Endothelial cell of umbilical vein (primary cell): ENCODE measurements around the gene KMT5B. TPM values are rescaled to one million over a fixed set of nuclear protein-coding genes. Genes with fewer than 3 reads are reported as not detected.

Experiments
- BruUV-seq: library from RNA; stranded (reverse); fragments of 400-500 nt; replicated peaks from 2 replicates; lab custom pipeline; 2021; lab: Mats Ljungman, UMichigan
- CTCF ChIA-PET: fragments of 300-600, 350-600 bp; sonication (Branson Sonifier 250); formaldehyde crosslinking; loops from one replicate; lab custom pipeline; 2021; ENCODE audit warnings: antibody characterized with exemption, inconsistent platforms; lab: Charles Lee
- POLR2A ChIA-PET: fragments of 300-600, 350-600 bp; sonication (Branson Sonifier 250); formaldehyde crosslinking; loops from one replicate; lab custom pipeline; 2021; ENCODE audit warnings: antibody characterized with exemption, inconsistent platforms; lab: Charles Lee
- DNase-seq: peaks from one replicate; pipeline ENCODE4 v3.0.0-alpha.2; 2011; ENCODE audit warnings: low read depth, low spot score
- FAIRE-seq: peaks from 2 replicates; lab custom pipeline; 2011; peaks lifted over from hg19 to GRCh38; lab: Jason Lieb, UNC
- H2AFZ ChIP-seq: 2 replicates; pipeline ENCODE4 v1.6.0; 2012; ENCODE audit warnings: low read depth, low read length, control low read depth, inconsistent platforms
- H3K27ac ChIP-seq: 2 replicates; pipeline ENCODE4 v1.5.1; 2011; ENCODE audit warnings: low read depth, mild to moderate bottlenecking, control low read depth, low read length, moderate library complexity; ENCODE audit not compliant: insufficient read depth
- H3K27me3 ChIP-seq, 2 experiments: 2 replicates each; pipeline versions ENCODE4 v1.6.0 to v1.6.1; 2011; ENCODE audit warnings: low read length in 2 of 2, mixed read lengths in 1 of 2; ENCODE audit not compliant: control insufficient read depth in 2 of 2, insufficient read depth in 2 of 2
- H3K36me3 ChIP-seq, 2 experiments: 2 replicates in 1 of 2; 3 replicates in 1 of 2; pipeline ENCODE4 v1.5.1; 2011; ENCODE audit warnings: low read length in 2 of 2, mild to moderate bottlenecking in 1 of 2, moderate library complexity in 1 of 2; ENCODE audit not compliant: control insufficient read depth in 2 of 2, insufficient read depth in 2 of 2; ENCODE audit errors: extremely low read depth in 1 of 2
- H3K4me1 ChIP-seq: 3 replicates; pipeline ENCODE4 v1.5.1; 2011; ENCODE audit warnings: mild to moderate bottlenecking, low read length; ENCODE audit not compliant: control insufficient read depth, insufficient read depth; ENCODE audit errors: extremely low read depth
- H3K4me2 ChIP-seq: 2 replicates; pipeline ENCODE4 v1.6.1; 2011; ENCODE audit warnings: low read length, control low read depth, mixed read lengths; ENCODE audit not compliant: insufficient read depth
- H3K4me3 ChIP-seq, 3 experiments: fragments of 200-600 bp in 1 of 3; sonication (generic), shearing (Covaris generic) in 1 of 3; replicated peaks in 1 of 3; 2 replicates each; pipeline ENCODE4 v1.5.1; 2011 to 2016; ENCODE audit warnings: control low read depth in 3 of 3, low read length in 3 of 3, mild to moderate bottlenecking in 2 of 3, inconsistent platforms in 1 of 3, low read depth in 1 of 3, moderate library complexity in 1 of 3; ENCODE audit not compliant: insufficient read depth in 1 of 3
- H3K79me2 ChIP-seq: 2 replicates; pipeline ENCODE4 v1.6.0; 2012; ENCODE audit warnings: low read length, inconsistent platforms; ENCODE audit not compliant: control insufficient read depth, insufficient read depth
- H3K9ac ChIP-seq: replicated peaks from 2 replicates; pipeline ENCODE3; 2011; ENCODE audit warnings: low read length, control low read depth; ENCODE audit not compliant: insufficient read depth; ENCODE audit errors: extremely low read depth
- H3K9me1 ChIP-seq: replicated peaks from 3 replicates; pipeline ENCODE4 v1.6.0; 2011; ENCODE audit warnings: mild to moderate bottlenecking, low read length; ENCODE audit not compliant: control insufficient read depth, insufficient read depth; ENCODE audit errors: extremely low read depth
- H3K9me3 ChIP-seq: replicated peaks from 2 replicates; pipeline ENCODE4 v1.5.1; 2012; ENCODE audit warnings: low read length, inconsistent platforms; ENCODE audit not compliant: control insufficient read depth, insufficient read depth
- H4K20me1 ChIP-seq: replicated peaks from 2 replicates; pipeline ENCODE3; 2011; ENCODE audit warnings: mild to moderate bottlenecking, low read length; ENCODE audit not compliant: control insufficient read depth, insufficient read depth; ENCODE audit errors: extremely low read depth
- EZH2 ChIP-seq: IDR thresholded peaks from 2 replicates; pipeline ENCODE4 v1.6.1; 2012; ENCODE audit warnings: borderline replicate concordance, low read depth, mild to moderate bottlenecking, moderate library complexity, low read length, inconsistent platforms; ENCODE audit not compliant: severe bottlenecking
- FOS ChIP-seq: IDR thresholded peaks from 2 replicates; pipeline ENCODE4 v1.6.1; 2011; ENCODE audit warnings: mild to moderate bottlenecking, low read length, moderate library complexity, borderline replicate concordance; ENCODE audit not compliant: insufficient read depth
- GATA2 ChIP-seq: IDR thresholded peaks from 2 replicates; pipeline ENCODE4 v1.7.0; 2011; ENCODE audit warnings: low read depth, mild to moderate bottlenecking, moderate library complexity, mixed read lengths, low read length; ENCODE audit not compliant: insufficient read length, insufficient read depth
- JUN ChIP-seq: IDR thresholded peaks from 2 replicates; pipeline ENCODE4 v1.6.1; 2011; ENCODE audit warnings: borderline replicate concordance, low read depth; ENCODE audit not compliant: insufficient read length, insufficient read depth
- MYC ChIP-seq: IDR thresholded peaks from one replicate; pipeline ENCODE4 v1.6.1; 2011; ENCODE audit warnings: mild to moderate bottlenecking, low read depth, low read length
- POLR2A ChIP-seq: IDR thresholded peaks from 2 replicates; pipeline ENCODE4 v1.6.1; 2012; ENCODE audit warnings: low read depth, mild to moderate bottlenecking, control low read depth, low read length
- POLR2AphosphoS5 ChIP-seq: IDR thresholded peaks from 2 replicates; pipeline ENCODE4 v1.6.1; 2012; ENCODE audit warnings: low read depth, mild to moderate bottlenecking, control low read depth, low read length, moderate library complexity; ENCODE audit not compliant: insufficient read depth
- dilution Hi-C: fragments of 300-500 bp; cut with MboI; formaldehyde crosslinking; loops from one replicate; pipeline ENCODE4 v1.15.0; 2019; ENCODE audit warnings: low sequenced_read_pairs; ENCODE audit not compliant: extremely low pct_ligation_motif_present
- intact Hi-C: fragments of 100-400 bp; cut with micrococcal nuclease; formaldehyde crosslinking; loops from one replicate; pipeline ENCODE4 v1.10.0; 2022
- polyA plus RNA-seq, 4 experiments: library from polyadenylated mRNA; depleted of rRNA in 3 of 4; stranded (reverse) in 3 of 4; unstranded in 1 of 4; fragments of >200 nt; gene quantifications; 2 replicates each; pipeline versions ENCODE4 v1.2.1 to v1.2.3, GENCODE V29; 2011 to 2012; ENCODE audit warnings: missing spikeins in 1 of 4
- total RNA-seq: library from RNA; stranded (reverse); gene quantifications from 2 replicates; pipeline ENCODE4 v1.2.3, GENCODE V29; 2021
- TF ChIP-seq, protein P1 (sequence below), 2 donors: IDR thresholded peaks; 1 replicate in 1 of 2; 2 replicates in 1 of 2; pipeline ENCODE4 v1.5.1; 2011; ENCODE audit warnings: low read length in 2 of 2, mild to moderate bottlenecking in 2 of 2, moderate library complexity in 2 of 2, control low read depth in 1 of 2, inconsistent platforms in 1 of 2, low read depth in 1 of 2; ENCODE audit not compliant: insufficient read depth in 1 of 2; ENCODE audit errors: extremely low read depth in 1 of 2
- TF ChIP-seq, protein P2 (sequence below): IDR thresholded peaks from 2 replicates; pipeline ENCODE4 v1.6.1; 2011; ENCODE audit not compliant: insufficient read depth, insufficient read length

KMT5B gene
- total and polyA plus RNA-seq, 2 donors (not counting 3 experiments of a cell fraction or from before 2014, with no cell fraction given) = 10.1 to 36.3 TPM

DNA sequence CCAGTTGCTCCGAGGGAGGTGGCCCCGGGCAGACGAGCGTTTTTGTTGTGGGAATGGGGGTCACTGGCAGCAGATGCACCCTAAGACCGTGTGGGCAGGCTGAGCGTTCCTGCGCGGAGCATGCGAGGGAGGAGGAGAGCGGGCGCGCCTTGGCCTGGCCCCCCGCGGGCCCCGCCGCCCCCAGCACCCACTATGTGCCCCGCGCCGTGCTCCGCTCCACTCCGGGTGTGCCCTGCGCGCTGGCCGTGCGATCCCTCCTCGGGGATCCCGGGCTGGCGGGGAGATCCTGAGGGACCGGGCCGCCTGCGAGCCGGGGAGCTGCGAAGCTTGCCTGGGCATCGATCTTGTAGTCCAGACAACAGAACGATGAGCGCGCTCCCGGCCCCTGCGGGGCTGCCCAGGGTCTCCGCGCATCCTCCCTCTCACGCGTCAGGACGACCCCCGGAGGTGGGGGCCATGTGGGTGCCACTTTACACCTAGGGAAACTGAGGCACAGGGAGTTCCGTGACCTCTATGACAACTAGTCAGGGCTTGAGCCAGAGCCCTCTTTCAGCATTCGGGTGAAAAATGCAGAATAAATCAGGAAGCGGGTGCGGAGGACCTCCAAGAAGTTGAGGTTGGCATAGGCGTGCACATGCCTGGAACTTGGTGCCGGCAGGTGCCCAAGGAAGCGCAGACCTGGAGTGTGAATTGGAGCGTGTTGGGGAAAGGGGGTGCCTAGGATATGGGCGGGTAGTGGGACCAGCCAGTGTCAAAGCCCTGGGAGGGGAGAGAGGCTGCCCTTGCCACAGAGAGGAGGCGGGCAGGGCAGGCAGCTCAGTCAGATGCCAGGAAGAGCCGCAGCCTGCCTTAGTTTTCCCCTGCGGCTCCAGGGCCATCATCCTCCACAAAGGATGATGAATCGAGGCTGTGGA, 1.3 kb upstream of the KMT5B start:
- FAIRE-seq (no peak), DNase-seq (peak; percentile 17)
- BruUV-seq = TSS peak; percentile 55
- ChIA-PET CTCF (no interaction called here), POLR2A (no interaction called here)
- Histone ChIP-seq H3K9me3 (no peaks in the 10 kb centered on the region), H3K79me2 (peaks cover 30% of the 10 kb centered on the region), H3K36me3 (no peaks in the 10 kb centered on the region), H3K27ac (peak overlapping the region; percentile 88), H4K20me1 (peaks cover 7% of the 10 kb centered on the region), H2AFZ (peak overlapping the region; percentile 86), H3K27me3 (peaks cover 0 to 6% of the 10 kb centered on the region in 2 experiments), H3K4me2 (peak overlapping the region; percentile 67), H3K4me1 (peaks cover 15% of the 10 kb centered on the region), H3K9me1 (no peaks in the 10 kb centered on the region), H3K9ac (peak overlapping the region; percentile 94), H3K4me3 (peak overlapping the region; percentile 49 to 84 (median 75))
- intact Hi-C loops (no loop called here), dilution Hi-C loops (no loop called here)
- no peak for TF ChIP-seq GATA2
- TF ChIP-seq, protein P1, sequence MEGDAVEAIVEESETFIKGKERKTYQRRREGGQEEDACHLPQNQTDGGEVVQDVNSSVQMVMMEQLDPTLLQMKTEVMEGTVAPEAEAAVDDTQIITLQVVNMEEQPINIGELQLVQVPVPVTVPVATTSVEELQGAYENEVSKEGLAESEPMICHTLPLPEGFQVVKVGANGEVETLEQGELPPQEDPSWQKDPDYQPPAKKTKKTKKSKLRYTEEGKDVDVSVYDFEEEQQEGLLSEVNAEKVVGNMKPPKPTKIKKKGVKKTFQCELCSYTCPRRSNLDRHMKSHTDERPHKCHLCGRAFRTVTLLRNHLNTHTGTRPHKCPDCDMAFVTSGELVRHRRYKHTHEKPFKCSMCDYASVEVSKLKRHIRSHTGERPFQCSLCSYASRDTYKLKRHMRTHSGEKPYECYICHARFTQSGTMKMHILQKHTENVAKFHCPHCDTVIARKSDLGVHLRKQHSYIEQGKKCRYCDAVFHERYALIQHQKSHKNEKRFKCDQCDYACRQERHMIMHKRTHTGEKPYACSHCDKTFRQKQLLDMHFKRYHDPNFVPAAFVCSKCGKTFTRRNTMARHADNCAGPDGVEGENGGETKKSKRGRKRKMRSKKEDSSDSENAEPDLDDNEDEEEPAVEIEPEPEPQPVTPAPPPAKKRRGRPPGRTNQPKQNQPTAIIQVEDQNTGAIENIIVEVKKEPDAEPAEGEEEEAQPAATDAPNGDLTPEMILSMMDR (IDR thresholded peaks at IDR 0.05; ENCODE audit: extremely low read depth in 1 of 2, insufficient read depth in 1 of 2, low read depth in 1 of 2, low read length in 2 of 2) = no peak
- TF ChIP-seq POLR2A = no peak
- no peak for TF ChIP-seq EZH2
- no peak for TF ChIP-seq FOS
- TF ChIP-seq POLR2AphosphoS5 = no peak
- TF ChIP-seq MYC = no peak
- TF ChIP-seq, protein P2, sequence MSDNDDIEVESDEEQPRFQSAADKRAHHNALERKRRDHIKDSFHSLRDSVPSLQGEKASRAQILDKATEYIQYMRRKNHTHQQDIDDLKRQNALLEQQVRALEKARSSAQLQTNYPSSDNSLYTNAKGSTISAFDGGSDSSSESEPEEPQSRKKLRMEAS = no peak
- TF ChIP-seq JUN = no peak
